Neural cell (in vitro differentiated cells): ENCODE results near the gene TROAP.

ENCODE experiments used
- CTCF ChIP-seq: fragments of 450-650 bp; IDR thresholded peaks from 2 replicates; pipeline ENCODE4 v1.5.1; 2014; ENCODE audit warnings: antibody characterized with exemption, mild to moderate bottlenecking, moderate library complexity; ENCODE audit not compliant: poor library complexity, severe bottlenecking
- EP300 ChIP-seq: fragments of 450-650 bp; conservative IDR thresholded peaks from 2 replicates; pipeline ENCODE4 v1.6.1; 2014; ENCODE audit warnings: antibody characterized with exemption, mild to moderate bottlenecking, moderate library complexity; ENCODE audit not compliant: poor library complexity, severe bottlenecking
- EZH2 ChIP-seq: fragments of 200-600, 300-800 bp; shearing (Covaris generic), sonication (generic); IDR thresholded peaks from 2 replicates; pipeline ENCODE4 v1.6.1; 2014; ENCODE audit warnings: antibody characterized with exemption, low read length, borderline replicate concordance, mild to moderate bottlenecking; ENCODE audit not compliant: insufficient read depth, poor library complexity, severe bottlenecking
- POLR2AphosphoS5 ChIP-seq: IDR thresholded peaks from 2 replicates; pipeline ENCODE4 v1.6.1; 2012
- REST ChIP-seq: IDR thresholded peaks from 2 replicates; pipeline ENCODE4 v1.6.1; 2012; ENCODE audit warnings: borderline replicate concordance
- SMC3 ChIP-seq: fragments of 450-650 bp; conservative IDR thresholded peaks from 2 replicates; pipeline ENCODE4 v1.6.1; 2014; ENCODE audit warnings: antibody characterized with exemption, mild to moderate bottlenecking, moderate library complexity; ENCODE audit not compliant: poor library complexity
- TAF1 ChIP-seq: IDR thresholded peaks from 2 replicates; pipeline ENCODE4 v1.6.1; 2012; ENCODE audit warnings: low read depth

GRCh38 chr12:49295082-49295936 is 27.7 kb upstream of the TROAP start, which contains the start of gene PRPH:
- TF ChIP-seq CTCF (no peak), EP300 (no peak), TAF1 (no peak), REST (no peak), POLR2AphosphoS5 (no peak), EZH2 (no peak), SMC3 (no peak)
